Caco-2 (cell line): ENCODE data around the gene BCOR. TPM values are rescaled to one million over a fixed set of nuclear protein-coding genes. Genes with fewer than 3 reads are reported as not detected.

Source experiments
- BruUV-seq: library from RNA; stranded (reverse); fragments of 400-500 nt; replicated peaks from 2 replicates; lab custom pipeline; 2021; lab: Mats Ljungman, UMichigan
- CTCF ChIA-PET: fragments of 300-600 bp; sonication (Branson Sonifier 250); formaldehyde crosslinking; loops from one replicate; lab custom pipeline; 2022; ENCODE audit warnings: antibody characterized with exemption; lab: Charles Lee
- POLR2A ChIA-PET: fragments of 300-600 bp; sonication (Branson Sonifier 250); formaldehyde crosslinking; loops from one replicate; lab custom pipeline; 2022; ENCODE audit warnings: antibody characterized with exemption; lab: Charles Lee
- DNase-seq, 2 experiments: peaks; one replicate each; pipeline versions ENCODE4 v3.0.0 to v3.0.0-alpha.2; 2020 to 2022
- H3K27me3 ChIP-seq: replicated peaks from 2 replicates; pipeline ENCODE4 v1.6.0; 2011; ENCODE audit warnings: low read length; ENCODE audit not compliant: control insufficient read depth, insufficient read depth
- H3K36me3 ChIP-seq: 2 replicates; pipeline ENCODE4 v1.5.1; 2011; ENCODE audit warnings: low read length; ENCODE audit not compliant: control insufficient read depth, insufficient read depth
- H3K4me1 ChIP-seq: fragments of 250-450 bp; sonication (Bioruptor Pico); 2 replicates; pipeline ENCODE4 v1.5.1; 2020; ENCODE audit warnings: mild to moderate bottlenecking
- H3K4me3 ChIP-seq: 2 replicates; pipeline ENCODE4 v1.5.1; 2011; ENCODE audit warnings: low read depth, mild to moderate bottlenecking, control low read depth, low read length
- H3K9me3 ChIP-seq: fragments of 250-450 bp; sonication (Bioruptor Pico); 2 replicates; pipeline ENCODE4 v1.5.1; 2020; ENCODE audit warnings: mild to moderate bottlenecking, moderate library complexity
- H3K27ac Mint-ChIP-seq: one replicate; pipeline ENCODE4 v1.8.0; 2022; ENCODE audit warnings: mixed read lengths; ENCODE audit not compliant: unreplicated experiment
- H3K27me3 Mint-ChIP-seq: one replicate; pipeline ENCODE4 v1.8.0; 2022; ENCODE audit warnings: mixed read lengths; ENCODE audit not compliant: insufficient read depth, unreplicated experiment
- H3K36me3 Mint-ChIP-seq: one replicate; pipeline ENCODE4 v1.8.0; 2022; ENCODE audit warnings: mild to moderate bottlenecking, mixed read lengths; ENCODE audit not compliant: insufficient read depth, unreplicated experiment
- H3K4me1 Mint-ChIP-seq: one replicate; pipeline ENCODE4 v1.8.0; 2022; ENCODE audit warnings: low read depth, mixed read lengths; ENCODE audit not compliant: unreplicated experiment
- H3K4me3 Mint-ChIP-seq: one replicate; pipeline ENCODE4 v1.8.0; 2022; ENCODE audit warnings: mild to moderate bottlenecking, moderate library complexity, mixed read lengths; ENCODE audit not compliant: unreplicated experiment
- H3K9me3 Mint-ChIP-seq: one replicate; pipeline ENCODE4 v1.8.0; 2022; ENCODE audit warnings: mixed read lengths; ENCODE audit not compliant: unreplicated experiment
- intact Hi-C: fragments of 100-400 bp; cut with micrococcal nuclease; formaldehyde crosslinking; loops from one replicate; pipeline ENCODE4 v1.10.0; 2022; ENCODE audit not compliant: unreplicated experiment
- total RNA-seq: library from RNA; stranded (reverse); gene quantifications from 2 replicates; pipeline ENCODE4 v1.2.3, GENCODE V29; 2022
- TF ChIP-seq, protein P1 (sequence below), 2 experiments: fragments of 200-600 bp in 1 of 2; IDR thresholded peaks; 1 replicate in 1 of 2; 2 replicates in 1 of 2; pipeline versions ENCODE4 v1.5.1 to v1.8.0; 2011 to 2022; ENCODE audit warnings: antibody characterized with exemption in 1 of 2, control low read depth in 1 of 2, inconsistent platforms in 1 of 2, low read depth in 1 of 2, low read length in 1 of 2, mild to moderate bottlenecking in 1 of 2, moderate library complexity in 1 of 2; ENCODE audit not compliant: insufficient read depth in 1 of 2, severe bottlenecking in 1 of 2, unreplicated experiment in 1 of 2

BCOR gene
- total RNA-seq, 1 experiment from 2014 or later = 16.2 TPM

DNA sequence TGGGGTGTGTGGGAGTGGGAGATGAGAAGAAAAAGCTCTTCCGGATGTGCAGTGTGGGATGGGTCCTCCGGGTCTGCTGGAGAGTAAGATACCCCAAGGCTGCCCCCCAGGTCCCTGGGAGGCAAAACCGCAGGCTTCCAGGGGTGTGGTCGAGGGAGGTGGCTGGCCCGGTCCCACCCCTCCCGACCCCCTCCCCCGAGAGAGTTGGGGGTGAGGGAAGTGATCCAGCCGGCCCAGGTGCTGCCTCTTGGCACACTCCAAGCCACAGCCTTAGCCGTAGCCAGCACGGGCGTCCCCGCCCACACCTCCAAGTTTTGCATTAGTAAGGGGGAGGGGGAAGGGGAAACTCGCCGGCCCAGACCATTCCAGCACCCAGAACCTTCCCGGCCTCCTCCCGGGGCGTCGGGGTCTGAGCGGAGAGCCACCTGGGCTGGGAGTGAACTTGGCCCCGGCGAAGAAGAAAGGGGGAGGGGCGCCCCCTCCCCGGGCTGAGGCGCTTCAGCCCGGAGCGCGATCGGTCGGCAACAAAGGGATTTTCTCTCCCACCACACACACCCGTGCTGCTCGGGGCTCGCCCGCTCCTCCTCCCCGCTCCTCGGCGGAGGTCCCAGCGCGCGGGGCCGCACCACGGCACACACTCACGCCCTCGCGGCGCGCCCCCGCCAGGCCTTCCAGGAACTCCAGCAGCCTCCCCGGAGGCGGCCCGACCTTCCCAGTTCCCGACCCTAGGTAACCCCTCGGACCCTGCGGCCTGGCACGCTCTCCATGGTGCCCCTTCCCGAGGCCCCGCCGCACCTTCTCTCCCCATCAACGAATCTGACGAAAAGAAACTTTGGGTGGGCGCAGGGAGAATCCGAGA is 14.4 kb downstream of the BCOR start:
- H3K9me3 Mint-ChIP-seq = no peaks in the 10 kb centered on the region
- BruUV-seq = no TSS peak
- no peaks in the 10 kb centered on the region for H3K36me3 ChIP-seq
- DNase-seq = no peak
- no peaks in the 10 kb centered on the region for H3K36me3 Mint-ChIP-seq
- intact Hi-C loops = no loop called here
- no peak overlapping the region for H3K4me3 Mint-ChIP-seq
- peaks cover 14% of the 10 kb centered on the region for H3K4me1 ChIP-seq
- H3K27me3 Mint-ChIP-seq = no peaks in the 10 kb centered on the region
- no peaks in the 10 kb centered on the region for H3K27me3 ChIP-seq
- no peaks in the 10 kb centered on the region for H3K9me3 ChIP-seq
- no peaks in the 10 kb centered on the region for H3K4me1 Mint-ChIP-seq
- no peak overlapping the region for H3K27ac Mint-ChIP-seq
- TF ChIP-seq, protein P1, sequence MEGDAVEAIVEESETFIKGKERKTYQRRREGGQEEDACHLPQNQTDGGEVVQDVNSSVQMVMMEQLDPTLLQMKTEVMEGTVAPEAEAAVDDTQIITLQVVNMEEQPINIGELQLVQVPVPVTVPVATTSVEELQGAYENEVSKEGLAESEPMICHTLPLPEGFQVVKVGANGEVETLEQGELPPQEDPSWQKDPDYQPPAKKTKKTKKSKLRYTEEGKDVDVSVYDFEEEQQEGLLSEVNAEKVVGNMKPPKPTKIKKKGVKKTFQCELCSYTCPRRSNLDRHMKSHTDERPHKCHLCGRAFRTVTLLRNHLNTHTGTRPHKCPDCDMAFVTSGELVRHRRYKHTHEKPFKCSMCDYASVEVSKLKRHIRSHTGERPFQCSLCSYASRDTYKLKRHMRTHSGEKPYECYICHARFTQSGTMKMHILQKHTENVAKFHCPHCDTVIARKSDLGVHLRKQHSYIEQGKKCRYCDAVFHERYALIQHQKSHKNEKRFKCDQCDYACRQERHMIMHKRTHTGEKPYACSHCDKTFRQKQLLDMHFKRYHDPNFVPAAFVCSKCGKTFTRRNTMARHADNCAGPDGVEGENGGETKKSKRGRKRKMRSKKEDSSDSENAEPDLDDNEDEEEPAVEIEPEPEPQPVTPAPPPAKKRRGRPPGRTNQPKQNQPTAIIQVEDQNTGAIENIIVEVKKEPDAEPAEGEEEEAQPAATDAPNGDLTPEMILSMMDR (IDR thresholded peaks at IDR 0.05; ENCODE audit: insufficient read depth in 1 of 2, low read depth in 1 of 2, low read length in 1 of 2, severe bottlenecking in 1 of 2, unreplicated experiment in 1 of 2) = no peak
- ChIA-PET POLR2A (no interaction called here), CTCF (no interaction called here)
- no peak overlapping the region for H3K4me3 ChIP-seq

DNA sequence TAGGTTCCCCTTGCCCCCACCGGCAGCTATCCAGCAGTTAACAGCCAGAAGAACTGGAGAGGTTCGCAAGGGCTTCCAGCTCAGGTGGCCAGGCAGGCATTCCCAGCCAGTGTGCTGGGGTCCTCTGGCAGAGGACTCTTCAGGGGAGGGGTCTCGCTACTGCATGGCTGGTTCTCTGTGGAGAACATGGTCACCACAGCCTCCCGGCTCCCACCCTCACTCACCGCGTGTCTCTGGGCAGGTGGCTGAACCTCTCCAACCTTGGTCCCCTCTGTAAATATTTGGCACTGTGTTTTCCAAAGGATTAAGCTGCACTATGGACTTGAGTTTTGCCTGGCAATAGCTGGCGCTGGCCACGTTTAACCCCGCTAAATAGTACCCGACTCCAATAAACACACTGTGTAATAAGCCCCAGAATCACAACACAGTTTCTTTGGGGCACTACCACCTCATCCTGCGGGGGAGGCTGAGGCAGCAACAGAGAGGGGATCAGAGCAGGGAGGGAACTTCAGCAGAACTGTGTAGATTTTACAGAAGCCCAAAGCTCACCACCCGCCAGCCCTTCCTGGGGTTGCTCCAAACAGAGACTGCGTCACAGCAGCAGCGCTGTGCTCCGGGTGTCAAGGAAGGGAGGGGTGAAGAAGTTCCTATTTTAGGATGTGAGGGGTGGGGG is 15.2 kb downstream of the BCOR start:
- H3K36me3 Mint-ChIP-seq = no peaks in the 10 kb centered on the region
- TF ChIP-seq, protein P1 (IDR thresholded peaks at IDR 0.05; ENCODE audit: insufficient read depth in 1 of 2, low read depth in 1 of 2, low read length in 1 of 2, severe bottlenecking in 1 of 2, unreplicated experiment in 1 of 2) = no peak
- no peak overlapping the region for H3K4me3 Mint-ChIP-seq
- Histone ChIP-seq H3K4me1 (peaks cover 11% of the 10 kb centered on the region), H3K9me3 (no peaks in the 10 kb centered on the region), H3K36me3 (no peaks in the 10 kb centered on the region), H3K4me3 (no peak overlapping the region), H3K27me3 (no peaks in the 10 kb centered on the region)
- H3K27ac Mint-ChIP-seq = no peak overlapping the region
- no peaks in the 10 kb centered on the region for H3K9me3 Mint-ChIP-seq
- BruUV-seq = no TSS peak
- H3K4me1 Mint-ChIP-seq = no peaks in the 10 kb centered on the region
- DNase-seq = no peak
- no peaks in the 10 kb centered on the region for H3K27me3 Mint-ChIP-seq
- CTCF ChIA-PET = no interaction called here
- POLR2A ChIA-PET = no interaction called here
- intact Hi-C loops = no loop called here

DNA sequence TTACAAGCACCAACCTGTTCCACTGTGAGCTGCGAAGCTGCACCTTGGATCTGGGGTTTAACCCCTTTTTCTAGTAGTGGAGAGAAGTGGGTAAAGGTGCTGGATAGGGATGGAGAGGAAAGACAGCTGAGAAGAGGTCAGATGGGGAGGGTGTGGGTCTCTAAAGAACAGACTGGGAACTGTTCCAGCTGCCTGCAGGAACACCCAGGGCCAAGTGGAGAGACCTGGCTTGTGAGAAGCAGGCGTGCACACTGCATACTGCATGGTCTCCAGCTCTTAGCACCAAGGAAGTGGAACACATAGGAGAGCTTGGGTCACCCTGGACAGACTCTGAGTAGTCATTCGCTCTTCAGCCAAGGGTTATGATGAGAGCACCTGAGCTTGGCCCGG is 16.1 kb downstream of the BCOR start:
- H3K27ac Mint-ChIP-seq = no peak overlapping the region
- H3K9me3 Mint-ChIP-seq = no peaks in the 10 kb centered on the region
- ChIA-PET POLR2A (no interaction called here), CTCF (interaction anchor here (0.7 kb wide), 1 partner anchor 10 kb away, joined by 3 read pairs; no protein-coding TSS in a partner anchor)
- 0 out of 2 replicates have a peak, but pooled peaks cover 7% of the 10 kb centered on the region for H3K4me1 ChIP-seq
- H3K4me1 Mint-ChIP-seq = no peaks in the 10 kb centered on the region
- H3K9me3 ChIP-seq = no peaks in the 10 kb centered on the region
- intact Hi-C loops = no loop called here
- no peak overlapping the region for H3K4me3 Mint-ChIP-seq
- no peaks in the 10 kb centered on the region for H3K27me3 ChIP-seq
- no TSS peak for BruUV-seq
- peaks cover under 1% of the 10 kb centered on the region for H3K36me3 Mint-ChIP-seq
- H3K36me3 ChIP-seq = no peaks in the 10 kb centered on the region
- TF ChIP-seq, protein P1 (IDR thresholded peaks at IDR 0.05; ENCODE audit: insufficient read depth in 1 of 2, low read depth in 1 of 2, low read length in 1 of 2, severe bottlenecking in 1 of 2, unreplicated experiment in 1 of 2) = no peak
- no peaks in the 10 kb centered on the region for H3K27me3 Mint-ChIP-seq
- DNase-seq = no peak
- H3K4me3 ChIP-seq = no peak overlapping the region
